GM12892 (cell line): Measurements from ENCODE around the gene KAT8.
"Not testable (repeated sequence)": the region's sequence is repeated elsewhere in the genome, so short reads cannot be mapped to it uniquely, and the experiment has no call there.

Experiments used
- DNase-seq: peaks from one replicate; pipeline ENCODE4 v3.0.0; 2011; ENCODE audit not compliant: insufficient read length
- FAIRE-seq: peaks from 2 replicates; lab custom pipeline; 2011; peaks lifted over from hg19 to GRCh38; lab: Jason Lieb, UNC
- POLR2A ChIP-seq: IDR thresholded peaks from 2 replicates; pipeline ENCODE4 v1.6.1; 2011; ENCODE audit warnings: low read depth, low read length, control low read depth
- POLR2AphosphoS5 ChIP-seq: IDR thresholded peaks from 2 replicates; pipeline ENCODE4 v1.6.1; 2011; ENCODE audit warnings: low read depth, low read length, control low read depth
- TAF1 ChIP-seq: IDR thresholded peaks from 2 replicates; pipeline ENCODE4 v1.6.1; 2011; ENCODE audit warnings: low read depth, mild to moderate bottlenecking, control low read depth, low read length, borderline replicate concordance

KAT8 gene

GRCh38 chr16:31094424-31095120 lies 22.9 kb upstream of the KAT8 start, which contains the start of gene VKORC1:
VKORC1 (minus strand) TSS chr16:31094797; CDS start chr16:31094729, 68 bp downstream.
- DNase-seq = peak; percentile 88
- FAIRE-seq = peak; percentile 91
- peak; percentile 35; the same call in 1 of the 2 replicates for TF ChIP-seq POLR2AphosphoS5
- TF ChIP-seq POLR2A = peak; percentile 46; the same call in 1 of the 2 replicates
- no peak for TF ChIP-seq TAF1

DNA sequence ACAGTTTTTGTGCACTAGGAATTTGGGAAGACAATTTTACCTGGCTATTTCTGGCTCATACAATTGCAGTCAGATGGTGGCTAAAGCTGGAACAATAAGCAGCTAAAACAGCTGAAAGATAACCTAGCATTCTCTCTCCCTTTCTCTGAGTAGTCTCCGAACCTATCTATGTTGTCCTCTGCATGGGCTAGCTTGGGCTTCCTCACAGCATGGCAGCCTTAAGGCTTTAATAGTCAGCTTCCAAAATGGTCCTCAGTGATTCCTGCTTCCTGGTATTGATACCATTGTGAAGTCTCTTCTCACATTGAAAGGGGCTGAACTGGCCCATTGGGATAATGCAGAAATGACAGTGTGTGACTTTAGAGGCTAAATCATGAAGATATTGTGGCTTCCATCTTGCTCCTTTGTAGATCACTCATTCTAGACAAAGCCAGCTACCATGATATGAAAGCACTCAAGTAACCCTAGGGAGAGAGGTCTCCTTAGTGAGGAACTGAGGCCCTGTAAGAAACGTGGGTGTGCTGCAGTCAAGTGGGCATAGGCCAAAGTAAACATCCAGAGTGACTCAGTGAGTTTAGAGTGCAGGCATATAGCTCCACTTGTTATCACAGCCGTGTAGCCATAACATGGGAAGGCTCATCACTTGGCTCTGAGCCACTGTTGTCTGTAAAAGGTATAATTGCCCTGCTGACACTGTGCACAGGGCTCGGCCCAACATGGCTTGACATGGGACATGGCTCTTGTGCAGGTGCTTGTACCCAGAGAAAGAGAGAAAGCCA lies 17.4 kb upstream of the KAT8 start:
- DNase-seq (no peak), FAIRE-seq (no peak)
- TF ChIP-seq POLR2A (no peak), TAF1 (no peak), POLR2AphosphoS5 (no peak)

DNA sequence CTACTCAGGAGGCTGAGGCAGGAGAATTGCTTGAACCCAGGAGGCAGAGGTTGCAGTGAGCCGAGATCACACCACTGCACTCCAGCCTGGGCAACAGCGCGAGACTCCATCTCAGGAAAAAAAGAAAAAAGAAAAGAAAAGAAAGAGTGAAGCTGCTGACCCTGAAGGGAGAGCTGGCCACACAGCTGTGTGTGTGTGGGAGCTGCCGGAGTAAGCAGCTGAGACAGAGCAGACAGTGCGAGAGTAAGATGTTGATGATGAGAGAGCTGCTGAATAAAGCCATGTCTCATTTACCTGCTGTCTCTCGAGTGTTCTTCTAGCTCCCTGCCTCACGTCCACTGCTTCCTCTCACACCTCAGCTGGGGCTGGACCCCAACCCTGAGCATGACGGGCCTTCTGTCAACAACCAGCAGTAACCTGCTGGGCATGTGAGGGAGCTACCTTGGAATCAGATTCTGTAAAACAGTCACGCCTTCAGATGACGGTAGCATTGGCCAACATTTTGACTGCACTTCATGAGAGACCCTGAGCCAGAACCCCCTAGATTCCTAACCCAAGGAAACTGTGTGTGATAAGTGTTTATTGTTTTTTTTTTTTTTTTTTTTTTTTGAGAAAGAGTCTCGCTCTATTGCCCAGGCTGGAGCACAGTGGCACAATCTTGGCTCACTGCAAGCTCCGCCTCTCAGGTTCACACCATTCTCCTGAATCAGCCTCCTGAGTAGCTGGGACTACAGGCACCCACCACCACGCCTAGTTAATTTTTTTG lies 16.4 kb upstream of the KAT8 start:
- not testable (repeated sequence) for FAIRE-seq

GRCh38 chr16:31105677-31106213 lies 11.7 kb upstream of the KAT8 start:
- peak; percentile 83 for DNase-seq
- peak; percentile 44; the same call in 1 of the 2 replicates for TF ChIP-seq POLR2A
- no peak for TF ChIP-seq TAF1
- 0 out of 2 replicates have a peak, but pooled peaks have one; percentile 24 for TF ChIP-seq POLR2AphosphoS5
- FAIRE-seq = no peak

More for the DNA sequence above, 16.4 kb upstream of the KAT8 start:
- not testable (repeated sequence) for DNase-seq

GRCh38 chr16:31106509-31107464 lies 10.7 kb upstream of the KAT8 start:
- TF ChIP-seq POLR2A (no peak), POLR2AphosphoS5 (no peak), TAF1 (no peak)
- no peak for FAIRE-seq
- no peak for DNase-seq

DNA sequence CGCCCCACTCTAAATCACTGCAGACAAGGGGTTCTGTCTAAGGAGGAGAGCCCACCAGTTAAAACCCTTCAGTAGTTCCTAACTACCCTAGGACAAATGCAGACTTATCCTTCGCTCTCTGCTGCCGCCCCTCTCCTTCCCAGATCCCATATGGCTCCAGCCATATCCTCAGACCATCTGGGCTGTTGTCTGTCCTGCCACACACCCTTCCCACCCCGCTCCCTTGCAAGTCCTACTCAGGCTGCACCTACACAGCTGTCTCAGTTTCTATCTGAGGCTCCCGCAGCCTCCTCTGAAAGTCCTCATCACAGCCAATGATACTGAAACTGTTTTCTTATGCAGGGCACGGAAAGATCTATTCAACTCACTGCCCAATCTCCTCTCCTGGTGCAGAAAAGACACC lies 10.0 kb upstream of the KAT8 start:
- no peak for TF ChIP-seq POLR2A
- TF ChIP-seq TAF1 = no peak
- TF ChIP-seq POLR2AphosphoS5 = no peak
- FAIRE-seq = peak; percentile 89

GRCh38 chr16:31108035-31108793 lies 9.2 kb upstream of the KAT8 start, which contains the start of gene BCKDK:
BCKDK (plus strand) TSS chr16:31108386; CDS start chr16:31109224, 838 bp downstream.
- TF ChIP-seq POLR2AphosphoS5 = 0 out of 2 replicates have a peak, but pooled peaks have one; percentile 32
- TF ChIP-seq TAF1 = no peak
- peak; percentile 60; the same call in 1 of the 2 replicates for TF ChIP-seq POLR2A
- DNase-seq (peak; percentile 95), FAIRE-seq (peak; percentile 95)

More for the DNA sequence above, 10.0 kb upstream of the KAT8 start:
- DNase-seq = peak; percentile 61

DNA sequence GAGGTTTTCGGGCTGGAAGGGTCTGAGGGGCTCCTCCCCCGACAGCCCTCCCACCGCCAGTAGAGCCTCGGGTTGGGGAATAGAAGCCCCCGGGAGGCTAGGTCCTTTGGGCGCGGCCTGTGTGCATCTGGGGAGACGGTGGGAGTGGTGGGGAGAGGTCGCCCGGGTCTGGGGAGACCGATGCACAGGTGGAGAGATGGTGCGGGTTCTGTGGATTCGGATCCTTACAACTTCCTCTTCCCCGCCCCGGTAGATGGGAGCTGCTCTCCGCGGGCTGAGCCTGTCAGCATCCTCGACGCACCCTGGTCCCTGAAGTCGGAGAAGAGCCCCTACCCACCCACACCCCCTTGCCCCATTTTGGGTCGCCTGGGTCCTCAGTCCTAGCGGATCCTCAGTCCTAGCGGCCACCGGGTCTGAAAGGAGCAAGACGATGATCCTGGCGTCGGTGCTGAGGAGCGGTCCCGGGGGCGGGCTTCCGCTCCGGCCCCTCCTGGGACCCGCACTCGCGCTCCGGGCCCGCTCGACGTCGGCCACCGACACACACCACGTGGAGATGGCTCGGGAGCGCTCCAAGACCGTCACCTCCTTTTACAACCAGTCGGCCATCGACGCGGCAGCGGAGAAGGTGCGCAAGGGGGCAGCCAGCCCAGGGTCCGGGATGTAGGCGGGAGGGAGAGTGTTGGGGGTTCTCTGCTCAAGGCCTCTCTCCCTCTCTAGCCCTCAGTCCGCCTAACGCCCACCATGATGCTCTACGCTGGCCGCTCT lies 8.5 kb upstream of the KAT8 start:
- FAIRE-seq = no peak
- no peak for DNase-seq
- TF ChIP-seq POLR2A (no peak), TAF1 (no peak), POLR2AphosphoS5 (no peak)

GRCh38 chr16:31109622-31110021 lies 7.8 kb upstream of the KAT8 start:
- DNase-seq (no peak), FAIRE-seq (no peak)
- TF ChIP-seq POLR2AphosphoS5 (no peak), POLR2A (no peak), TAF1 (no peak)
